ENCODE results near the gene TRIOBP.

The TRIOBP gene

DNA sequence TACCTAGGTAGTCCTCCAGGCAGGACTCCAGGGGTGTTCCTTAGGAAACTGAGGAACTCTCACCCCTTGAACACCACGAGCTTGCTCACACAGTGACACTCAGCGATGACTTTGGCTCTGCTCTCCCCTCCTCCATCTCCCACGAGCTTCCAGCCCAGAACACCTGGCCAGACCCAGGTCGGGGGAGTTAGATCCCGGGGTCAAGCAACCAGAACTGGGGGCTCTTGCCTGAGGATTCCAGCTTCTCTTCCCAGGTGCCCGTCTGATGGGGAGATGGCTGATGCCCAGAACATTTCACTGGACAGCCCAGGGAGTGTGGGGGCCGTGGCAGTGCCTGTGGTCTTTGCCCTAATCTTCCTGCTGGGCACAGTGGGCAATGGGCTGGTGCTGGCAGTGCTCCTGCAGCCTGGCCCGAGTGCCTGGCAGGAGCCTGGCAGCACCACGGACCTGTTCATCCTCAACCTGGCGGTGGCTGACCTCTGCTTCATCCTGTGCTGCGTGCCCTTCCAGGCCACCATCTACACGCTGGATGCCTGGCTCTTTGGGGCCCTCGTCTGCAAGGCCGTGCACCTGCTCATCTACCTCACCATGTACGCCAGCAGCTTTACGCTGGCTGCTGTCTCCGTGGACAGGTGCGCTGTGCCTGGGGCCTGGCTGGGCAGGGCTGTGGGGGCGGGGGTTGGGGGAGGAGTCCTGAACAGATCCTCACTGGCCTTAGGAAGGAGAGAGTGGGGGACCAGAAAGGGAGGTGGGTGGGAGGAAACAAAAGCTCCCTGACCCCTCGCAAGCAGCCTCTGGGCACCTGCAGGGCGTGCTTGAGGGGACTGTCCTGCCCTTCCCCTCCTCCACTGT lies 126.5 kb downstream of the TRIOBP start, which contains the start of gene GALR3:
TSS of gene GALR3 (plus strand) at position 249 of the 852 bp plus-strand sequence. CDS start at position 274, 25 bp downstream.
- DNase-seq (ENCODE audit: low read depth in 2 of 3, low spot score in 2 of 3): no peak

DNA sequence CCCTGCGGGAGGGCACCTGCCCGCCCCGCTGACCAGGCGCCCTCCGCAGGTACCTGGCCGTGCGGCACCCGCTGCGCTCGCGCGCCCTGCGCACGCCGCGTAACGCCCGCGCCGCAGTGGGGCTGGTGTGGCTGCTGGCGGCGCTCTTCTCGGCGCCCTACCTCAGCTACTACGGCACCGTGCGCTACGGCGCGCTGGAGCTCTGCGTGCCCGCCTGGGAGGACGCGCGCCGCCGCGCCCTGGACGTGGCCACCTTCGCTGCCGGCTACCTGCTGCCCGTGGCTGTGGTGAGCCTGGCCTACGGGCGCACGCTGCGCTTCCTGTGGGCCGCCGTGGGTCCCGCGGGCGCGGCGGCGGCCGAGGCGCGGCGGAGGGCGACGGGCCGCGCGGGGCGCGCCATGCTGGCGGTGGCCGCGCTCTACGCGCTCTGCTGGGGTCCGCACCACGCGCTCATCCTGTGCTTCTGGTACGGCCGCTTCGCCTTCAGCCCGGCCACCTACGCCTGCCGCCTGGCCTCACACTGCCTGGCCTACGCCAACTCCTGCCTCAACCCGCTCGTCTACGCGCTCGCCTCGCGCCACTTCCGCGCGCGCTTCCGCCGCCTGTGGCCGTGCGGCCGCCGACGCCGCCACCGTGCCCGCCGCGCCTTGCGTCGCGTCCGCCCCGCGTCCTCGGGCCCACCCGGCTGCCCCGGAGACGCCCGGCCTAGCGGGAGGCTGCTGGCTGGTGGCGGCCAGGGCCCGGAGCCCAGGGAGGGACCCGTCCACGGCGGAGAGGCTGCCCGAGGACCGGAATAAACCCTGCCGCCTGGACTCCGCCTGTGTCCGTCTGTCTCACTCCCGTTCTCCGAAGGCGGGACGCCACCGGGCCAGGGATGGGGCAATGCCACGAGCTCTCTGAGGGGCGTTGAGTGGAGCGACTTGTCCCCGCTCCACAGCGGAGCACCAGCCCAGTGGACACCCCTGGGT lies 128.1 kb downstream of the TRIOBP start:
- DNase-seq (ENCODE audit: low read depth in 2 of 3, low spot score in 2 of 3): no peak
